Karpas-422 (cell line): ENCODE measurements around the gene NTN1. TPM values are rescaled to one million over a fixed set of nuclear protein-coding genes. Genes with fewer than 3 reads are reported as not detected.
A peak's percentile ranks its signal among the peaks of the same experiment; 100 is the strongest.

Source experiments
- DNase-seq: peaks from one replicate; pipeline ENCODE4 v3.0.0-alpha.2; 2015
- H2AFZ ChIP-seq: fragments of 200-600 bp; sonication (generic); 2 replicates; pipeline ENCODE4 v1.6.1; 2014; ENCODE audit warnings: antibody characterized with exemption, low read length, mixed read lengths
- H3K27ac ChIP-seq: fragments of 200-600 bp; sonication (generic); 2 replicates; pipeline ENCODE4 v1.5.1; 2014; ENCODE audit warnings: mild to moderate bottlenecking, low read length, moderate library complexity
- H3K27me3 ChIP-seq: fragments of 200-600 bp; sonication (generic); 2 replicates; pipeline ENCODE4 v1.6.1; 2014; ENCODE audit warnings: low read length, mixed read lengths
- H3K36me3 ChIP-seq: fragments of 200-600 bp; sonication (generic); 2 replicates; pipeline ENCODE4 v1.6.1; 2014; ENCODE audit warnings: low read length, mixed read lengths; ENCODE audit not compliant: insufficient read depth
- H3K4me1 ChIP-seq: fragments of 200-600 bp; sonication (generic); 2 replicates; pipeline ENCODE4 v1.6.1; 2014; ENCODE audit warnings: mild to moderate bottlenecking, low read length, mixed read lengths
- H3K4me2 ChIP-seq: fragments of 200-600 bp; sonication (generic); 2 replicates; pipeline ENCODE4 v1.6.1; 2014; ENCODE audit warnings: low read length, low read depth, mild to moderate bottlenecking; ENCODE audit not compliant: poor library complexity, severe bottlenecking
- H3K4me3 ChIP-seq: fragments of 200-600 bp; sonication (generic); 2 replicates; pipeline ENCODE4 v1.5.1; 2014; ENCODE audit warnings: mild to moderate bottlenecking, antibody characterized with exemption, low read length, mixed read lengths
- H3K79me2 ChIP-seq: fragments of 200-600 bp; sonication (generic); 2 replicates; pipeline ENCODE4 v1.6.1; 2014; ENCODE audit warnings: mild to moderate bottlenecking, low read length, mixed read lengths
- H3K9ac ChIP-seq: fragments of 200-600 bp; sonication (generic); 2 replicates; pipeline ENCODE4 v1.6.0; 2014; ENCODE audit warnings: low read length
- H3K9me2 ChIP-seq: fragments of 200-600 bp; sonication (generic), shearing (Covaris generic); replicated peaks from 2 replicates; pipeline ENCODE4 v1.6.0; 2014; ENCODE audit warnings: mild to moderate bottlenecking, low read length, moderate library complexity; ENCODE audit not compliant: insufficient read depth
- H3K9me3 ChIP-seq: fragments of 300-700, 200-600 bp; sonication (generic); 2 replicates; pipeline ENCODE4 v1.6.1; 2014; ENCODE audit warnings: low read length, mixed read lengths
- H4K20me1 ChIP-seq: fragments of 200-600 bp; sonication (generic); 2 replicates; pipeline ENCODE4 v1.6.1; 2014; ENCODE audit warnings: mild to moderate bottlenecking, antibody characterized with exemption, low read length, low read depth; ENCODE audit not compliant: insufficient read depth
- total RNA-seq: library from RNA; depleted of rRNA; stranded (reverse); fragments of >200 nt; shearing (Covaris generic); gene quantifications from 2 replicates; pipeline ENCODE4 v1.2.3, GENCODE V29; 2014; ENCODE audit warnings: low replicate concordance

Gene NTN1
- total RNA-seq, 1 experiment from 2014 or later, result not detected

DNA sequence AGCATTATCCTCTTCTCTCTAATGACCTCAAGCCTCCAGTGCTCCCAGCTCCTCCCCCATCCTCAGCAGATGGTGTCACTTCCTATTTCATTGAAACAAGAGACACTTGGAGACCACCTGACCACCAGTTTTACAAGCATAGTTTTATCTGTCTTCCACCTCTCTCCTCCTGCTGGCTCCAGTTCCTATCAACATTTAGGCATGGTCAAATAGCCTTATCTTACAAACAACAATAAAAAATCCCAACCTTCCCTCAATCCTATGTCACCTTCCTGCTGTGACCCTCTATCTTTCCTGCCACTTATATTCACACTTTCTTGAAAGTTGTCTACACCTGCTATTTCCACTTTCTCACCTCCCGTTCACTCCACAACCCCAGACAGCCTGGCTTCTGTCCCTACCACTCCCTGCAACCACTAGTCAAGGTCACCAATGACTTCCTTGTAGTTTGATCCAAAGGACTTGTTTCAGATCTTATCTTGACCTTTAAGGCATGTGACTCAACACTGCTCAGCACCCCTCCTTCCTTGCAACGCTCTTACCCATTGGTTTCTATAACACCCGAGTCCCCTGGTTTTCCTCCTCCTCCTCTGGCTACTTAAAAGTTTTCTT lies 4.3 kb upstream of the NTN1 start:
- Histone ChIP-seq H3K4me2 (no peak overlapping the region), H3K36me3 (no peaks in the 10 kb centered on the region), H3K27ac (no peak overlapping the region), H3K4me3 (no peak overlapping the region), H3K9me2 (no peaks in the 10 kb centered on the region), H3K4me1 (peaks cover 6% of the 10 kb centered on the region), H3K9me3 (no peaks in the 10 kb centered on the region), H2AFZ (no peak overlapping the region), H3K9ac (no peak overlapping the region), H4K20me1 (no peaks in the 10 kb centered on the region), H3K27me3 (peaks cover 4% of the 10 kb centered on the region; the same call in 1 of the 2 replicates), H3K79me2 (no peaks in the 10 kb centered on the region)
- DNase-seq, result no peak

- Histone ChIP-seq H4K20me1 (no peaks in the 10 kb centered on the region), H3K27me3 (peaks cover 4% of the 10 kb centered on the region; the same call in 1 of the 2 replicates)
Measured at GRCh38 chr17:9018726-9019125, 2.6 kb upstream of the NTN1 start.

GRCh38 chr17:9020096-9020823 lies 1.1 kb upstream of the NTN1 start:
- DNase-seq, result no peak
- peak overlapping the region; percentile 57; the same call in 1 of the 2 replicates for H3K4me3 ChIP-seq
- no peaks in the 10 kb centered on the region for H3K9me3 ChIP-seq
- H3K4me1 ChIP-seq, result peaks cover 6% of the 10 kb centered on the region
- no peaks in the 10 kb centered on the region for H4K20me1 ChIP-seq
- peaks cover 4% of the 10 kb centered on the region; the same call in 1 of the 2 replicates for H3K27me3 ChIP-seq
- no peak overlapping the region for H2AFZ ChIP-seq
- no peaks in the 10 kb centered on the region for H3K9me2 ChIP-seq
- no peak overlapping the region for H3K27ac ChIP-seq
- H3K9ac ChIP-seq, result no peak overlapping the region
- H3K79me2 ChIP-seq, result no peaks in the 10 kb centered on the region
- peak overlapping the region; percentile 61 for H3K4me2 ChIP-seq
- H3K36me3 ChIP-seq, result no peaks in the 10 kb centered on the region

More at GRCh38 chr17:9018726-9019125, 2.6 kb upstream of the NTN1 start:
- Histone ChIP-seq H3K4me1 (peaks cover 6% of the 10 kb centered on the region), H3K4me2 (no peak overlapping the region), H3K9ac (no peak overlapping the region), H3K4me3 (no peak overlapping the region), H3K9me2 (no peaks in the 10 kb centered on the region), H3K79me2 (no peaks in the 10 kb centered on the region), H3K27ac (no peak overlapping the region), H3K36me3 (no peaks in the 10 kb centered on the region), H3K9me3 (no peaks in the 10 kb centered on the region), H2AFZ (no peak overlapping the region)
- no peak for DNase-seq

- H2AFZ ChIP-seq, result 0 out of 2 replicates have a peak overlapping the region, but pooled peaks have one; percentile 50
Measured at GRCh38 chr17:9020824-9021157, 519 bp upstream of the NTN1 start.

DNA sequence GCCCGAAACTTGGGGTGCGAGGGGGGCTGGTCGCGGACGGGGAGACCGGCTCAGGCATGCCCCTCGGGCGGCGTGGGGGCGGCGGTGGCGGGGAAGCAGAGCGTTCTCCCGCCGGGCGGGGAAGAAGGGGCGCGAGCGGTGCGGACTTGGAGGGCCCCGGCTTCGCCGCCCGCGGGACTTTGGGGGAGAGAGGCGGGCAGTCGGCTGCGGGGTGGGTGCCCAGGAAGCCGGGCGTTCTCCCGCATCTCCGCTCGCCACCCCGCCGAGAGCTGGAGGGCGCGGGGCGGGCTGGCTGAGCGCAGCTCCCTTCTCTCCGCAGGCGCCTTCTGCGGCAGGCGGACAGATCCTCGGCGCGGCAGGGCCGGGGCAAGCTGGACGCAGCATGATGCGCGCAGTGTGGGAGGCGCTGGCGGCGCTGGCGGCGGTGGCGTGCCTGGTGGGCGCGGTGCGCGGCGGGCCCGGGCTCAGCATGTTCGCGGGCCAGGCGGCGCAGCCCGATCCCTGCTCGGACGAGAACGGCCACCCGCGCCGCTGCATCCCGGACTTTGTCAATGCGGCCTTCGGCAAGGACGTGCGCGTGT lies 772 bp downstream of the NTN1 start:
- Histone ChIP-seq H3K9me2 (no peaks in the 10 kb centered on the region), H3K27me3 (peaks cover 4% of the 10 kb centered on the region; the same call in 1 of the 2 replicates), H3K4me2 (no peak overlapping the region), H4K20me1 (no peaks in the 10 kb centered on the region), H3K79me2 (no peaks in the 10 kb centered on the region), H3K4me1 (peaks cover 6% of the 10 kb centered on the region), H3K36me3 (no peaks in the 10 kb centered on the region), H2AFZ (no peak overlapping the region), H3K4me3 (no peak overlapping the region; the same call in 1 of the 2 replicates), H3K9me3 (no peaks in the 10 kb centered on the region), H3K9ac (no peak overlapping the region), H3K27ac (no peak overlapping the region)
- DNase-seq, result no peak

More at GRCh38 chr17:9020824-9021157, 519 bp upstream of the NTN1 start:
- H3K4me3 ChIP-seq, result peak overlapping the region; percentile 57; the same call in 1 of the 2 replicates
- no peaks in the 10 kb centered on the region for H3K9me3 ChIP-seq
- no peaks in the 10 kb centered on the region for H3K79me2 ChIP-seq
- no peak overlapping the region for H3K27ac ChIP-seq
- H4K20me1 ChIP-seq, result no peaks in the 10 kb centered on the region
- H3K27me3 ChIP-seq, result peaks cover 4% of the 10 kb centered on the region; the same call in 1 of the 2 replicates
- H3K9me2 ChIP-seq, result no peaks in the 10 kb centered on the region
- H3K4me1 ChIP-seq, result peaks cover 6% of the 10 kb centered on the region
- H3K36me3 ChIP-seq, result no peaks in the 10 kb centered on the region
- DNase-seq, result no peak
- peak overlapping the region; percentile 61 for H3K4me2 ChIP-seq
- H3K9ac ChIP-seq, result no peak overlapping the region; the same call in 1 of the 2 replicates

DNA sequence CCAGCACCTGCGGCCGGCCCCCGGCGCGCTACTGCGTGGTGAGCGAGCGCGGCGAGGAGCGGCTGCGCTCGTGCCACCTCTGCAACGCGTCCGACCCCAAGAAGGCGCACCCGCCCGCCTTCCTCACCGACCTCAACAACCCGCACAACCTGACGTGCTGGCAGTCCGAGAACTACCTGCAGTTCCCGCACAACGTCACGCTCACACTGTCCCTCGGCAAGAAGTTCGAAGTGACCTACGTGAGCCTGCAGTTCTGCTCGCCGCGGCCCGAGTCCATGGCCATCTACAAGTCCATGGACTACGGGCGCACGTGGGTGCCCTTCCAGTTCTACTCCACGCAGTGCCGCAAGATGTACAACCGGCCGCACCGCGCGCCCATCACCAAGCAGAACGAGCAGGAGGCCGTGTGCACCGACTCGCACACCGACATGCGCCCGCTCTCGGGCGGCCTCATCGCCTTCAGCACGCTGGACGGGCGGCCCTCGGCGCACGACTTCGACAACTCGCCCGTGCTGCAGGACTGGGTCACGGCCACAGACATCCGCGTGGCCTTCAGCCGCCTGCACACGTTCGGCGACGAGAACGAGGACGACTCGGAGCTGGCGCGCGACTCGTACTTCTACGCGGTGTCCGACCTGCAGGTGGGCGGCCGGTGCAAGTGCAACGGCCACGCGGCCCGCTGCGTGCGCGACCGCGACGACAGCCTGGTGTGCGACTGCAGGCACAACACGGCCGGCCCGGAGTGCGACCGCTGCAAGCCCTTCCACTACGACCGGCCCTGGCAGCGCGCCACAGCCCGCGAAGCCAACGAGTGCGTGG lies 1.5 kb downstream of the NTN1 start:
- H3K4me2 ChIP-seq, result no peak overlapping the region
- H3K4me1 ChIP-seq, result peaks cover 6% of the 10 kb centered on the region
- H3K9me2 ChIP-seq, result no peaks in the 10 kb centered on the region
- no peak for DNase-seq
- H3K4me3 ChIP-seq, result no peak overlapping the region
- H3K9ac ChIP-seq, result no peak overlapping the region
- H3K79me2 ChIP-seq, result no peaks in the 10 kb centered on the region
- peaks cover 4% of the 10 kb centered on the region; the same call in 1 of the 2 replicates for H3K27me3 ChIP-seq
- no peaks in the 10 kb centered on the region for H3K9me3 ChIP-seq
- H3K27ac ChIP-seq, result no peak overlapping the region
- no peaks in the 10 kb centered on the region for H4K20me1 ChIP-seq
- no peaks in the 10 kb centered on the region for H3K36me3 ChIP-seq
- H2AFZ ChIP-seq, result no peak overlapping the region

DNA sequence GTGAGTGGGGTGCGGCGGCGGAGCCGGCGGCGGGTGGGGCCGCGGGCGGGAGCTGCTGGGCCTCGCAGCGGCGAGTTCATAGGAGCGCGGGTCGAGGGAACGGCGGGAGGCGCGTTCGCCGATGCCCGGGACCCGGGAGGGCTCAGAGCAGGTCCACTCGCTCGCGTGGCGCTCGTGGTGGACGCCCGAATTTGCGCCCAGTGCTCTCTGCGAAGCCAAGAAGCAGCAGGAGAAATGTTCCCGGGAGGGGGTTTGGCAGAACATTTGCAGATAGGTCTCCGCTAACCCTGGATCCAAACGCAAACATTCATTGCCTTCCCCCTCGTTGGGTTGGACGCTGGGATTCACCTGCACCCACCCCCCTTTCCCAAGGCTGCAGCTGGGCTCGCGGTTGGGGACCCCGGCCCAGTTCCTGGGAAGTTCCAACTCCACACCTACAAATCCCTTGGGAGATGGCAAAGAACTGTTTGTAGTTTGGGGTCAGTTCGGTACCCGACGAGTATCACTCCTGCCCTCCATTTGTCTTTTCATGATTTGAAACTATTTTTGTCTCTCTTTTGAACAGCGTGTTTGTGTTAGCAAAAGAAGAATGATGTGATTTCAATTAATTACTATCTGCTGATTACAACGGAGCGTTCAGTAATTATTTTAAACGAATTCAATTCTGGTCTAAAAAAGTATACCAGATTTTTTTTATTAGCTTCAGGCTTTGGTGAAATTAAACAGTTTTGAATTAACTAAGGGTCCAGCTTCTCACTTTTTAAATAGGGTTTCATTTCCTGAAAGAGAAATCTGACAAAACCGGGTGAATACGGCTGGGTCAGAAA lies 2.3 kb downstream of the NTN1 start:
- no peaks in the 10 kb centered on the region for H3K9me2 ChIP-seq
- H3K27ac ChIP-seq, result no peak overlapping the region
- no peak overlapping the region for H2AFZ ChIP-seq
- no peak overlapping the region for H3K9ac ChIP-seq
- DNase-seq, result no peak
- H3K36me3 ChIP-seq, result no peaks in the 10 kb centered on the region
- H3K27me3 ChIP-seq, result peaks cover 4% of the 10 kb centered on the region; the same call in 1 of the 2 replicates
- no peak overlapping the region for H3K4me3 ChIP-seq
- H3K79me2 ChIP-seq, result no peaks in the 10 kb centered on the region
- H3K4me1 ChIP-seq, result peaks cover 6% of the 10 kb centered on the region
- no peak overlapping the region for H3K4me2 ChIP-seq
- no peaks in the 10 kb centered on the region for H3K9me3 ChIP-seq
- no peaks in the 10 kb centered on the region for H4K20me1 ChIP-seq
